Mesothelial cell of epicardium (in vitro differentiated cells): Measurements from ENCODE around the gene KBTBD3. TPM values are rescaled to one million over a fixed set of nuclear protein-coding genes. Genes with fewer than 3 reads are reported as not detected.

Source experiments
- DNase-seq, 2 experiments: peaks; one replicate each; pipeline ENCODE4 v3.0.0; 2021; ENCODE audit warnings: low spot score in 2 of 2; ENCODE audit not compliant: unreplicated experiment in 2 of 2
- H3K27ac Mint-ChIP-seq: 2 replicates; pipeline ENCODE4 v1.8.0; 2021; ENCODE audit warnings: mixed read lengths
- H3K27me3 Mint-ChIP-seq: 2 replicates; pipeline ENCODE4 v1.8.0; 2021; ENCODE audit warnings: low read depth, mixed read lengths
- H3K36me3 Mint-ChIP-seq: 2 replicates; pipeline ENCODE4 v1.8.0; 2021; ENCODE audit warnings: mixed read lengths
- H3K4me1 Mint-ChIP-seq: 2 replicates; pipeline ENCODE4 v1.8.0; 2021; ENCODE audit warnings: mixed read lengths
- H3K4me3 Mint-ChIP-seq: 2 replicates; pipeline ENCODE4 v1.8.0; 2021; ENCODE audit warnings: mild to moderate bottlenecking, moderate library complexity, mixed read lengths
- H3K9me3 Mint-ChIP-seq: 2 replicates; pipeline ENCODE4 v1.8.0; 2021; ENCODE audit warnings: mixed read lengths
- total RNA-seq: library from RNA; stranded (reverse); gene quantifications from 3 replicates; pipeline ENCODE4 v1.2.1, GENCODE V29; 2021
- TF ChIP-seq, protein P1 (sequence below): fragments of 200-600 bp; sonication (generic); IDR thresholded peaks from one replicate; pipeline ENCODE4 v1.5.0; 2021; ENCODE audit warnings: antibody characterized with exemption; ENCODE audit not compliant: unreplicated experiment

The KBTBD3 gene, protein sequence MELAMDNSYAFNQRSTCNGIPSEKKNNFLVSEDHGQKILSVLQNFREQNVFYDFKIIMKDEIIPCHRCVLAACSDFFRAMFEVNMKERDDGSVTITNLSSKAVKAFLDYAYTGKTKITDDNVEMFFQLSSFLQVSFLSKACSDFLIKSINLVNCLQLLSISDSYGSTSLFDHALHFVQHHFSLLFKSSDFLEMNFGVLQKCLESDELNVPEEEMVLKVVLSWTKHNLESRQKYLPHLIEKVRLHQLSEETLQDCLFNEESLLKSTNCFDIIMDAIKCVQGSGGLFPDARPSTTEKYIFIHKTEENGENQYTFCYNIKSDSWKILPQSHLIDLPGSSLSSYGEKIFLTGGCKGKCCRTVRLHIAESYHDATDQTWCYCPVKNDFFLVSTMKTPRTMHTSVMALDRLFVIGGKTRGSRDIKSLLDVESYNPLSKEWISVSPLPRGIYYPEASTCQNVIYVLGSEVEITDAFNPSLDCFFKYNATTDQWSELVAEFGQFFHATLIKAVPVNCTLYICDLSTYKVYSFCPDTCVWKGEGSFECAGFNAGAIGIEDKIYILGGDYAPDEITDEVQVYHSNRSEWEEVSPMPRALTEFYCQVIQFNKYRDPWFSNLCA
- total RNA-seq: 2.8 to 4.1 TPM (median 3.5 TPM) in 3 replicates

DNA sequence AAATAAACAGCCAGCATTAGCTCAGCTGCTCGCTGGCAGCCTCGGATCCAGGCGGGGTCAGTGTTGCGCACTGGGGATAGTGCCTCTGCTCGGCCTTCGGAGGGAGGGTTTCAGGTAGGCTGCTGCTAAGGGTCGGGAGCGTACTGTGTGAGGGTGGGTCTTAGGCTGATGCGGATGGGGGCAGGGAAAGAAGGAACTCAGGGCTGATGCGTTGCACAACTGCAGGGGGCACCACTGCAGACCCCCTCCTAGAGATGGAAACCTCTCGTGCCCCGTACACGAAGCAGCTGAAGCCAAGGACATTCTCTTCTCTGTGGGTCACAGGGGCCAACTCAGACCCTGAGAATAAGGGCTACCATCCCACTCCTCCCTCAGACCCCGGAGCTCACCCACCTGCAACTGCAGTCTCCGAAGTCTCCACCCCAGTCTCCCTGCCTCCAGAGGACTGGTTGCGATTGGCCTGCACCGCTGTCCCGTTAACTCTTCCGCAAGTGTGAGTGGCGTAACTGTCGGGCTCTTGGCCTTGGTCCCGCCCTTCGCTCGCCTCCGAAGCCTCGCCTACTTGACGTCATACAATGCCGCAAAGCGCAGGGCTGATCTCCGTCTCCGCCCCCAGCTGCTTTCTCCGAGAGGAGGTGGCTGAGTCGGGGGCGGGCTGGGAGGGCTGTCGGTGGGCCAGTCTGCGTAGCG lies at the start of gene KBTBD3:
TSS of gene KBTBD3 (minus strand) at position 429 of the 690 bp plus-strand sequence. CDS start 18,250 bp downstream, outside the sequence.
- Mint-ChIP-seq H3K36me3 (peaks cover 12% of the 10 kb centered on the region), H3K9me3 (no peaks in the 10 kb centered on the region), H3K27me3 (no peaks in the 10 kb centered on the region), H3K27ac (peak within 1 kb of the TSS; percentile 99), H3K4me3 (peak within 1 kb of the TSS; percentile 96), H3K4me1 (peaks cover 44% of the 10 kb centered on the region)
- TF ChIP-seq, protein P1, sequence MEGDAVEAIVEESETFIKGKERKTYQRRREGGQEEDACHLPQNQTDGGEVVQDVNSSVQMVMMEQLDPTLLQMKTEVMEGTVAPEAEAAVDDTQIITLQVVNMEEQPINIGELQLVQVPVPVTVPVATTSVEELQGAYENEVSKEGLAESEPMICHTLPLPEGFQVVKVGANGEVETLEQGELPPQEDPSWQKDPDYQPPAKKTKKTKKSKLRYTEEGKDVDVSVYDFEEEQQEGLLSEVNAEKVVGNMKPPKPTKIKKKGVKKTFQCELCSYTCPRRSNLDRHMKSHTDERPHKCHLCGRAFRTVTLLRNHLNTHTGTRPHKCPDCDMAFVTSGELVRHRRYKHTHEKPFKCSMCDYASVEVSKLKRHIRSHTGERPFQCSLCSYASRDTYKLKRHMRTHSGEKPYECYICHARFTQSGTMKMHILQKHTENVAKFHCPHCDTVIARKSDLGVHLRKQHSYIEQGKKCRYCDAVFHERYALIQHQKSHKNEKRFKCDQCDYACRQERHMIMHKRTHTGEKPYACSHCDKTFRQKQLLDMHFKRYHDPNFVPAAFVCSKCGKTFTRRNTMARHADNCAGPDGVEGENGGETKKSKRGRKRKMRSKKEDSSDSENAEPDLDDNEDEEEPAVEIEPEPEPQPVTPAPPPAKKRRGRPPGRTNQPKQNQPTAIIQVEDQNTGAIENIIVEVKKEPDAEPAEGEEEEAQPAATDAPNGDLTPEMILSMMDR: no peak
- peak; percentile 96 for DNase-seq

DNA sequence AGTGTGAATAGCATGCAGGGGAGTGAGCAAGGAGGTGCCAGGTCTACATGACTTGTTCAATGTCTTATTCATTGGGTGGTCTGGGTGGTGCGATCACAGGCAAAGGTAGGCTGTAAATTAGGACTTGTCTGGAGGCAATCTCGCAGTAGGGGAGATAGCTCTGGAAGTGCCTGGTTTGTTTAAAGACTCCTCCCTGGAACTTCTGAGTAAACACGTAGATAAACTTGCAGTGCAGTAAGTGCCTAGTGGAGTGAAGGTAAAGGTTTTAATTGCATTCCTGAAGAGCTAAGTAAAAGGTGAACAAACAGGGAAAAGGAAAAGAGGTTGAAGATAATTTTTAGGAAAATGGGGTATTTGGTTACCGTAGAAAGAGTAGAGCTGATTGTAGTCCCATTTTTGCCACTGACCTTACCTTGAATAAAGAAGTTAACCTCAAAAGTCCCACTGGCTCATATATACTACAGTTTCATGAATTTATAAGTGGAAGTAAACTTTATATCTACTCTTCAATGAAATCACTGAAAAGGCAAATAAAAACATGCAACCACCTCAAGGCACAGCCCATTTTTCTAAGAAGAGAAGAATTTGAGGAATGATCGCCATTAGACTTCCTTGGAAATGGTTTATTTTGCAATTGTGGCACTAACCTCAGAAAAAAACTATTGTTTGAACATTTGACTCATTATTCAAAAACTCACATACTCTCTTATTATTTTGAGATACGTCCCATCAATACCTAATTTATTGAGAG lies 44.6 kb upstream of the KBTBD3 start:
- TF ChIP-seq, protein P1: no peak
- peaks cover 13% of the 10 kb centered on the region for H3K9me3 Mint-ChIP-seq
- no peak overlapping the region for H3K27ac Mint-ChIP-seq
- H3K4me3 Mint-ChIP-seq: no peak overlapping the region
- H3K4me1 Mint-ChIP-seq: no peaks in the 10 kb centered on the region
- no peaks in the 10 kb centered on the region for H3K27me3 Mint-ChIP-seq
- no peak for DNase-seq
- no peaks in the 10 kb centered on the region for H3K36me3 Mint-ChIP-seq

DNA sequence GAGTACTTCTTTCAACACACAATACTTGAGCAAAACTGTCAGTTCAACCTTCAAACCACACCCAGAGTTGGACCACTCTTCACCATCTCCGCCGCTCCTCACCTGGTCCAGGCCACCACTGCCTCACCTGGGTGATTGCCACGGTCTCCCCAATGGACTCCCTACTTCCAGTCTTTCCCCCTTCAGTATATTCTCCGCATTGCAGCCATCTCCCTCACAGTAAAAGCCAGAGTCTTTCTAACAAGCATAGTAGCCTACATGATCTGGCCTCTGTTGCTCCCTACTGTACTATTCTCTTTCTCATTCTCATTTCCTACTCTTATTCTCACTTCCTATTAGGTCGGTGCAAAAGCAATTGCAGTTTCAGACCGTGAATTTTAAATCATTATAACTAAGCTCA lies 28.8 kb upstream of the KBTBD3 start:
- TF ChIP-seq, protein P1: no peak
- Mint-ChIP-seq H3K36me3 (no peaks in the 10 kb centered on the region), H3K4me3 (no peak overlapping the region), H3K27ac (no peak overlapping the region), H3K4me1 (no peaks in the 10 kb centered on the region), H3K27me3 (no peaks in the 10 kb centered on the region), H3K9me3 (peaks cover 9% of the 10 kb centered on the region)
- DNase-seq: no peak

DNA sequence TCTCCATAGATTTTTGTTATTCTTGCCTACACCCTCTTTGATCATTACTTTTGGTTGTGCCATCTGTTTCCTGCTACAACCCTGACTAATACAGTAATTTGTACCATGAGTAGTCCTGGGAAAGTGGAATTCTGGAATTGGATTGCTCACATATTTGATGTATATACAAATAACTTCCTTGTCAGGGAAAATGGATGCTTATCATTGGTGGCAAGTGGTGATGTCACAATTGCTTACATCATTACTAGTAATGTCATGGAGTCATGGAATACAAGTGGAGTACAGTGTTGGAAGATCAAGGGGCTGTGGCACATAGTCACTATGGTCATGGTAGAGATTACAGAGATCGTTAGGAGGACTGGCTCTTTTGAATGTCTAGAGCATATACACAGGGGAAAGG lies 24.7 kb upstream of the KBTBD3 start:
- Mint-ChIP-seq H3K9me3 (peaks cover 9% of the 10 kb centered on the region), H3K27me3 (no peaks in the 10 kb centered on the region), H3K27ac (no peak overlapping the region), H3K4me1 (no peaks in the 10 kb centered on the region), H3K36me3 (peaks cover 12% of the 10 kb centered on the region), H3K4me3 (no peak overlapping the region)
- TF ChIP-seq, protein P1: no peak
- DNase-seq: no peak

DNA sequence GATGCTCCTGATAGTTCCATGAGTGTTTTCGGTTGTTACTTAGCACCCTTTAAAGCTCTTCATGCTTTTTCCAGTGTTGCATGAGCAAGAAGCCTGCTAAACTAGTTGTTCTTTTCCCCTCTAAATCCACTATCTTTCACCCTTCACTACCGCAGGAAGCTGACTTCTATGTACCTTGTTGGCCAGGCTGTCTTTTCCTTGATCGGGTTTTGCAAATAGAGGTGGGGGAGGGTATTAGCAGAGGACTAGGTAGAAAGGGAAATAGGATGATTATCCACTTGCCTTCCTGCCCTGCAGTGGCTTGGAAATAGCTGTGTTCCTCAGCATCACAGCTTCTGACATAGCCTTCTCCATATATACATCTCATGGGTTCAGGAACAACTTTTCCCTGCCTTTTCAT lies 24.2 kb upstream of the KBTBD3 start:
- H3K27ac Mint-ChIP-seq: no peak overlapping the region
- peaks cover 17% of the 10 kb centered on the region for H3K36me3 Mint-ChIP-seq
- H3K4me3 Mint-ChIP-seq: no peak overlapping the region

More for the DNA sequence above, 24.2 kb upstream of the KBTBD3 start:
- peaks cover 9% of the 10 kb centered on the region for H3K9me3 Mint-ChIP-seq
- H3K27me3 Mint-ChIP-seq: no peaks in the 10 kb centered on the region
- DNase-seq: no peak
- TF ChIP-seq, protein P1: no peak
- H3K4me1 Mint-ChIP-seq: no peaks in the 10 kb centered on the region
